PC-3 (cell line): ENCODE measurements around the gene RHBDD1. TPM values are rescaled to one million over a fixed set of nuclear protein-coding genes. Genes with fewer than 3 reads are reported as not detected.

ENCODE experiments used
- ATAC-seq: fragments of 200-7000 bp; cut with Tn5 transposase; 2 replicates; pipeline ENCODE4 v1.9.1; 2020; ENCODE audit warnings: mild to moderate bottlenecking, moderate library complexity
- BruUV-seq: library from RNA; stranded (reverse); fragments of 400-500 nt; replicated peaks from 2 replicates; lab custom pipeline; 2021; lab: Mats Ljungman, UMichigan
- CTCF ChIA-PET: fragments of 300-600 bp; sonication (Branson Sonifier 250); formaldehyde crosslinking; loops from one replicate; lab custom pipeline; 2022; ENCODE audit warnings: antibody characterized with exemption; lab: Charles Lee
- POLR2A ChIA-PET: fragments of 300-600 bp; sonication (Branson Sonifier 250); formaldehyde crosslinking; loops from one replicate; lab custom pipeline; 2022; ENCODE audit warnings: antibody characterized with exemption; ENCODE audit not compliant: unreplicated experiment; lab: Charles Lee
- DNase-seq: peaks from one replicate; pipeline ENCODE4 v3.0.0-alpha.2; 2015
- H2AFZ ChIP-seq: fragments of 300-600 bp; sonication (generic); 2 replicates; pipeline ENCODE4 v1.6.0; 2016; ENCODE audit warnings: antibody characterized with exemption, low read length
- H3F3A ChIP-seq: fragments of 300-600 bp; sonication (generic); one replicate; pipeline ENCODE4 v1.6.0; 2017; ENCODE audit warnings: antibody characterized with exemption, low read length, control low read depth, mild to moderate bottlenecking; ENCODE audit not compliant: unreplicated experiment
- H3K27ac ChIP-seq: fragments of 300-600 bp; sonication (generic); 2 replicates; pipeline ENCODE4 v1.5.1; 2016; ENCODE audit warnings: mild to moderate bottlenecking, low read length
- H3K27me3 ChIP-seq: fragments of 300-600 bp; sonication (generic); 2 replicates; pipeline ENCODE4 v1.6.1; 2016; ENCODE audit warnings: low read length, mixed read lengths
- H3K36me3 ChIP-seq: fragments of 300-600 bp; sonication (generic); 2 replicates; pipeline ENCODE4 v1.6.1; 2016; ENCODE audit warnings: low read depth, mixed run types, low read length, mixed read lengths
- H3K4me1 ChIP-seq: fragments of 300-600 bp; sonication (generic); 2 replicates; pipeline ENCODE4 v1.5.1; 2016; ENCODE audit warnings: low read length; ENCODE audit not compliant: insufficient read depth
- H3K4me2 ChIP-seq: fragments of 300-600 bp; sonication (generic); 2 replicates; pipeline ENCODE4 v1.6.0; 2016; ENCODE audit warnings: low read length
- H3K4me3 ChIP-seq: fragments of 300-600 bp; sonication (generic); 2 replicates; pipeline ENCODE4 v1.5.1; 2016; ENCODE audit warnings: mild to moderate bottlenecking, low read length, mixed read lengths
- H3K79me2 ChIP-seq: fragments of 300-600 bp; sonication (generic); 2 replicates; pipeline ENCODE4 v1.6.1; 2017; ENCODE audit warnings: low read length, mixed read lengths
- H3K9ac ChIP-seq: fragments of 300-600 bp; sonication (generic); 2 replicates; pipeline ENCODE4 v1.6.0; 2016; ENCODE audit warnings: mild to moderate bottlenecking, low read length
- H3K9me2 ChIP-seq: fragments of 300-600 bp; sonication (generic); replicated peaks from 2 replicates; pipeline ENCODE4 v1.6.1; 2016; ENCODE audit warnings: mixed run types, low read length, mixed read lengths
- H3K9me3 ChIP-seq: fragments of 300-600 bp; sonication (generic); 2 replicates; pipeline ENCODE4 v1.6.1; 2016; ENCODE audit warnings: low read length, mixed read lengths
- H4K20me1 ChIP-seq: fragments of 300-600 bp; sonication (generic); 2 replicates; pipeline ENCODE4 v1.6.1; 2016; ENCODE audit warnings: low read length, mixed read lengths
- EZH2 ChIP-seq: fragments of 300-600 bp; sonication (generic); IDR thresholded peaks from one replicate; pipeline ENCODE4 v1.6.1; 2017; ENCODE audit warnings: antibody characterized with exemption, mild to moderate bottlenecking, low read length; ENCODE audit not compliant: unreplicated experiment
- EZH2phosphoT487 ChIP-seq: fragments of 300-600 bp; sonication (generic); IDR thresholded peaks from 2 replicates; pipeline ENCODE4 v1.6.1; 2018; ENCODE audit warnings: mild to moderate bottlenecking, antibody characterized with exemption, low read length, borderline replicate concordance
- intact Hi-C: fragments of 100-400 bp; cut with micrococcal nuclease; formaldehyde crosslinking; loops from 2 replicates; pipeline ENCODE4 v1.9.0; 2023
- total RNA-seq: library from RNA; depleted of rRNA; stranded (reverse); fragments of >200 nt; gene quantifications from 2 replicates; pipeline ENCODE4 v1.2.3, GENCODE V29; 2014
- TF ChIP-seq, protein P1 (sequence below): fragments of 300-600 bp; sonication (generic); conservative IDR thresholded peaks from 2 replicates; pipeline ENCODE4 v1.5.1; 2017; ENCODE audit warnings: antibody characterized with exemption, low read depth, mild to moderate bottlenecking, low read length

The RHBDD1 gene
- total RNA-seq, 1 experiment from 2014 or later: 9.1 TPM

DNA sequence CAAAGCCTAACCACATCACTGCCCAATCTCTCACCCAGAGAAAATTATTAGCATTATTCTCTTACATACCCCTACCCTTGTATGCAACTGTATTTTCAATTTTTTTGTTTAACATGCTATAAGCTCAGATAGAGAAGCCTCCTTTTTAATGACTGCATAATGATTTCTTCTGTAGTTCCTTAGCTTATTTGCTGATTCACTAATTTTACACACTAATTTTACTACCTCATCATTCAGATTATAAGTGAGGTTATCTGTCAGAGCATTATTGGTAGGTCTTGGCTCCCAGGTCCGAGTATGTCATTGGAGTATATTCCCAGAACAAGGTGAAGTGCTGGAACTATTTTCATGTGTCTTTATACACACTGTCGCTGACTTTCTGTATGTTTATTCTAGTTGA lies 45.4 kb downstream of the RHBDD1 start:
- Histone ChIP-seq H3K79me2 (no peaks in the 10 kb centered on the region), H3K9ac (no peak overlapping the region), H3K4me3 (no peak overlapping the region), H2AFZ (no peak overlapping the region), H3K4me1 (no peaks in the 10 kb centered on the region), H3K9me2 (no peaks in the 10 kb centered on the region), H3K27ac (no peak overlapping the region), H3F3A (no peaks in the 10 kb centered on the region), H3K36me3 (no peaks in the 10 kb centered on the region), H3K4me2 (no peak overlapping the region), H4K20me1 (no peaks in the 10 kb centered on the region), H3K27me3 (no peaks in the 10 kb centered on the region), H3K9me3 (no peaks in the 10 kb centered on the region)
- BruUV-seq: no TSS peak
- TF ChIP-seq EZH2 (no peak), EZH2phosphoT487 (no peak)
- TF ChIP-seq, protein P1, sequence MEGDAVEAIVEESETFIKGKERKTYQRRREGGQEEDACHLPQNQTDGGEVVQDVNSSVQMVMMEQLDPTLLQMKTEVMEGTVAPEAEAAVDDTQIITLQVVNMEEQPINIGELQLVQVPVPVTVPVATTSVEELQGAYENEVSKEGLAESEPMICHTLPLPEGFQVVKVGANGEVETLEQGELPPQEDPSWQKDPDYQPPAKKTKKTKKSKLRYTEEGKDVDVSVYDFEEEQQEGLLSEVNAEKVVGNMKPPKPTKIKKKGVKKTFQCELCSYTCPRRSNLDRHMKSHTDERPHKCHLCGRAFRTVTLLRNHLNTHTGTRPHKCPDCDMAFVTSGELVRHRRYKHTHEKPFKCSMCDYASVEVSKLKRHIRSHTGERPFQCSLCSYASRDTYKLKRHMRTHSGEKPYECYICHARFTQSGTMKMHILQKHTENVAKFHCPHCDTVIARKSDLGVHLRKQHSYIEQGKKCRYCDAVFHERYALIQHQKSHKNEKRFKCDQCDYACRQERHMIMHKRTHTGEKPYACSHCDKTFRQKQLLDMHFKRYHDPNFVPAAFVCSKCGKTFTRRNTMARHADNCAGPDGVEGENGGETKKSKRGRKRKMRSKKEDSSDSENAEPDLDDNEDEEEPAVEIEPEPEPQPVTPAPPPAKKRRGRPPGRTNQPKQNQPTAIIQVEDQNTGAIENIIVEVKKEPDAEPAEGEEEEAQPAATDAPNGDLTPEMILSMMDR: no peak
- ChIA-PET POLR2A (no interaction called here), CTCF (no interaction called here)
- intact Hi-C loops: no loop called here
- no peak for DNase-seq
- no peak for ATAC-seq

DNA sequence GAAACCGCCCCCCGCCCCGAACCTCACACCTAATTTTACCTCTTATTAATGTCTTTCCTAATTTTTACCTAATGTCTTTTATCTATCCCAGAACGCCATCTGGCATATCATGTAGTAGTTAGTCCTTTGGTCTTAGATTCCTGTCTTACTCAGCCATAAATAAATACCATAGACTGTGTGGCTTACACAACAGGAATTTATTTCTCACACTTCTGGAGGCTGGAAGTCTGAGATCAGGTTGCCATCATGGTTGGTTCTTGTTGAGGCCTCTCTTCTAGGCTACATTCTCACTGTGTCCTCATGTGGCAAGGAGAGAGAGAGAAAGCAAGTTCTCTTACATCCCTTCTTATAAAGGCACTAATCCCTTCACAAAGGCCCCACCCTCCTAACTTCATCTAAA lies 46.8 kb downstream of the RHBDD1 start:
- DNase-seq (peak; percentile 22), ATAC-seq (no peak)
- Histone ChIP-seq H3K27me3 (no peaks in the 10 kb centered on the region), H3K36me3 (no peaks in the 10 kb centered on the region), H3K27ac (no peak overlapping the region), H3K4me2 (no peak overlapping the region), H3K9me2 (no peaks in the 10 kb centered on the region), H3F3A (no peaks in the 10 kb centered on the region), H4K20me1 (no peaks in the 10 kb centered on the region), H3K4me1 (no peaks in the 10 kb centered on the region), H3K4me3 (no peak overlapping the region), H3K9me3 (no peaks in the 10 kb centered on the region), H3K9ac (no peak overlapping the region), H3K79me2 (no peaks in the 10 kb centered on the region), H2AFZ (no peak overlapping the region)
- TF ChIP-seq EZH2 (no peak), EZH2phosphoT487 (no peak)
- TF ChIP-seq, protein P1: no peak
- ChIA-PET POLR2A (no interaction called here), CTCF (no interaction called here)
- BruUV-seq: no TSS peak
- intact Hi-C loops: no loop called here

DNA sequence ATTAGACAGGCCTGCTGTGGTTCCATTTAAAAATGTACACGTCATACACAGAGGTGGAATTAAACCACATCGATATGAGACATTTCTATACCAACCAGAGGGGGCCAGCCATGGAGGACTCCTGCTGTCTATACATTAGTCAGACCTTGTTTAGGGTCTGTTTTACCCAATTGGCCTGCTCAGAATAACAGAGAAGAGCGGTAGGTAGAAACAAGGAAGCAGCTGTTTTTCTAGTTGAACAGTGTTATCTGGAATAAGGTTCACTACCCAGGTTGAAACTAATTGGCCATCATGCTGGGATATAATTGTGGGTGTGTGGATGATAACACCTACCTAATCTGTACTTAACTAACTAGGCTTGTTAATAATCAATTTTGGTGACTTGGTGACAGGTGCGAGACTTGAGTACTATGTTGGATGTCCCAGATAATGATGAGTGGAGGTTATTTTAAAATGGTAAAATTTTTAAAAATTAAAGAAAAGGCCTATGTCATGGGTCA lies 47.5 kb downstream of the RHBDD1 start:
- Histone ChIP-seq H2AFZ (no peak overlapping the region), H3K4me3 (no peak overlapping the region), H3K9me3 (no peaks in the 10 kb centered on the region), H3K27me3 (no peaks in the 10 kb centered on the region), H3K79me2 (no peaks in the 10 kb centered on the region), H3K4me1 (no peaks in the 10 kb centered on the region), H3F3A (no peaks in the 10 kb centered on the region), H3K36me3 (no peaks in the 10 kb centered on the region), H3K27ac (no peak overlapping the region), H3K9ac (no peak overlapping the region), H3K9me2 (no peaks in the 10 kb centered on the region), H4K20me1 (no peaks in the 10 kb centered on the region), H3K4me2 (no peak overlapping the region)
- DNase-seq (no peak), ATAC-seq (no peak)
- TF ChIP-seq EZH2phosphoT487 (no peak), EZH2 (no peak)
- TF ChIP-seq, protein P1: no peak
- ChIA-PET CTCF (no interaction called here), POLR2A (no interaction called here)
- BruUV-seq: no TSS peak
- intact Hi-C loops: no loop called here
